H1 (cell line): ENCODE results near the gene PMEPA1. TPM values are rescaled to one million over a fixed set of nuclear protein-coding genes. Genes with fewer than 3 reads are reported as not detected.

Experiments
- CTCF ChIA-PET: fragments of 300-600 bp; sonication (Branson Sonifier 250); formaldehyde crosslinking; loops from one replicate; lab custom pipeline; 2021; ENCODE audit not compliant: partially characterized antibody; lab: Charles Lee
- POLR2A ChIA-PET: fragments of 300-600 bp; sonication (Branson Sonifier 250); formaldehyde crosslinking; loops from one replicate; lab custom pipeline; 2021; ENCODE audit warnings: inconsistent platforms; ENCODE audit not compliant: partially characterized antibody; lab: Charles Lee
- DNase-seq, 2 experiments: peaks; one replicate each; pipeline versions ENCODE4 v3.0.0 to v3.0.0-alpha.2; 2010 to 2022; ENCODE audit warnings: low spot score in 2 of 2, low read depth in 1 of 2, mixed read lengths in 1 of 2
- FAIRE-seq: peaks from 2 replicates; lab custom pipeline; 2011; peaks lifted over from hg19 to GRCh38; lab: Jason Lieb, UNC
- H2AFZ ChIP-seq: 2 replicates; pipeline ENCODE4 v1.8.1; 2012; ENCODE audit warnings: low read length, inconsistent platforms
- H2AK5ac ChIP-seq: 2 replicates; pipeline ENCODE4 v1.6.1; 2013; ENCODE audit warnings: low read depth, low read length
- H2BK120ac ChIP-seq: replicated peaks from 2 replicates; pipeline ENCODE3; 2013; ENCODE audit warnings: low read depth, low read length, inconsistent platforms
- H2BK12ac ChIP-seq: 2 replicates; pipeline ENCODE4 v1.6.1; 2013; ENCODE audit warnings: low read depth, low read length
- H2BK15ac ChIP-seq: 2 replicates; pipeline ENCODE4 v1.6.1; 2013; ENCODE audit warnings: low read length
- H2BK20ac ChIP-seq: 2 replicates; pipeline ENCODE4 v1.6.1; 2013; ENCODE audit warnings: low read length
- H2BK5ac ChIP-seq: 2 replicates; pipeline ENCODE4 v1.6.1; 2013; ENCODE audit warnings: low read depth, low read length
- H3K14ac ChIP-seq: 2 replicates; pipeline ENCODE4 v1.6.1; 2013; ENCODE audit warnings: inconsistent platforms; ENCODE audit not compliant: insufficient read length
- H3K18ac ChIP-seq: 2 replicates; pipeline ENCODE4 v1.6.1; 2013; ENCODE audit warnings: low read length; ENCODE audit errors: extremely low read depth
- H3K23ac ChIP-seq: 2 replicates; pipeline ENCODE4 v1.6.1; 2013; ENCODE audit warnings: inconsistent platforms; ENCODE audit not compliant: insufficient read length
- H3K23me2 ChIP-seq: 2 replicates; pipeline ENCODE4 v1.6.1; 2013; ENCODE audit warnings: low read depth, low read length
- H3K27ac ChIP-seq: 2 replicates; pipeline ENCODE4 v1.6.1; 2011; ENCODE audit warnings: low read depth, low read length, inconsistent platforms
- H3K27me3 ChIP-seq, 4 experiments: replicated peaks in 1 of 4; 1 replicate in 1 of 4; 2 replicates in 3 of 4; pipeline versions ENCODE4 v1.6.1 to v1.8.1; 2011 to 2013; ENCODE audit warnings: low read length in 3 of 4, mild to moderate bottlenecking in 3 of 4, inconsistent platforms in 2 of 4, mixed read lengths in 2 of 4, moderate library complexity in 1 of 4; ENCODE audit not compliant: control insufficient read depth in 3 of 4, insufficient read depth in 3 of 4; ENCODE audit errors: extremely low read depth in 1 of 4
- H3K36me3 ChIP-seq, 4 experiments: 2 replicates each; pipeline versions ENCODE4 v1.6.1 to v1.8.1; 2011 to 2013; ENCODE audit warnings: mild to moderate bottlenecking in 4 of 4, low read length in 3 of 4, moderate library complexity in 2 of 4, control low read depth in 1 of 4, inconsistent platforms in 1 of 4; ENCODE audit not compliant: insufficient read depth in 4 of 4, control insufficient read depth in 2 of 4
- H3K4ac ChIP-seq: replicated peaks from 2 replicates; pipeline ENCODE3; 2013; ENCODE audit warnings: low read length, low read depth, mixed read lengths, inconsistent platforms; ENCODE audit not compliant: insufficient read length
- H3K4me1 ChIP-seq, 4 experiments: replicated peaks in 1 of 4; 1 replicate in 1 of 4; 2 replicates in 3 of 4; pipeline versions ENCODE4 v1.6.1 to v1.8.1; 2011 to 2013; ENCODE audit warnings: low read length in 3 of 4, inconsistent platforms in 2 of 4, mixed read lengths in 1 of 4; ENCODE audit not compliant: insufficient read depth in 4 of 4, control insufficient read depth in 3 of 4
- H3K4me2 ChIP-seq, 2 experiments: 2 replicates each; pipeline versions ENCODE4 v1.6.1 to v1.8.1; 2011 to 2013; ENCODE audit warnings: low read depth in 2 of 2, low read length in 2 of 2, control low read depth in 1 of 2, inconsistent platforms in 1 of 2, mild to moderate bottlenecking in 1 of 2; ENCODE audit not compliant: insufficient read depth in 1 of 2
- H3K4me3 ChIP-seq, 4 experiments: fragments of 200-600, 300-600 bp in 1 of 4; sonication (generic), shearing (Covaris generic), sonication (Bioruptor Twin) in 1 of 4; 2 replicates each; pipeline versions ENCODE4 v1.5.1 to v1.8.1; 2011 to 2016; ENCODE audit warnings: low read length in 4 of 4, low read depth in 3 of 4, control low read depth in 2 of 4, inconsistent platforms in 2 of 4, mild to moderate bottlenecking in 2 of 4, mixed read lengths in 1 of 4, moderate library complexity in 1 of 4; ENCODE audit not compliant: insufficient read depth in 2 of 4; ENCODE audit errors: extremely low read depth in 1 of 4
- H3K56ac ChIP-seq: replicated peaks from 2 replicates; pipeline ENCODE3; 2013; ENCODE audit warnings: low read depth, mild to moderate bottlenecking, mixed read lengths, low read length, inconsistent platforms; ENCODE audit not compliant: insufficient read length
- H3K79me1 ChIP-seq: 2 replicates; pipeline ENCODE4 v1.6.1; 2013; ENCODE audit warnings: low read depth, low read length, control low read depth
- H3K79me2 ChIP-seq, 2 experiments: 2 replicates each; pipeline versions ENCODE4 v1.6.1 to v1.8.1; 2012 to 2013; ENCODE audit warnings: low read length in 2 of 2, mild to moderate bottlenecking in 2 of 2, inconsistent platforms in 1 of 2; ENCODE audit not compliant: insufficient read depth in 2 of 2, control insufficient read depth in 1 of 2
- H3K9ac ChIP-seq, 4 experiments: replicated peaks in 1 of 4; 1 replicate in 1 of 4; 2 replicates in 3 of 4; pipeline versions ENCODE4 v1.6.1 to v1.8.1; 2011 to 2013; ENCODE audit warnings: low read depth in 3 of 4, low read length in 3 of 4, control low read depth in 2 of 4, mild to moderate bottlenecking in 2 of 4, moderate library complexity in 2 of 4, inconsistent platforms in 1 of 4; ENCODE audit errors: extremely low read depth in 1 of 4
- H3K9me3 ChIP-seq, 2 experiments: 2 replicates each; pipeline versions ENCODE4 v1.6.1 to v1.8.1; 2012 to 2013; ENCODE audit warnings: mild to moderate bottlenecking in 2 of 2, moderate library complexity in 2 of 2, control low read depth in 1 of 2, inconsistent platforms in 1 of 2, low read depth in 1 of 2, low read length in 1 of 2, mixed read lengths in 1 of 2; ENCODE audit not compliant: insufficient read depth in 2 of 2
- H4K20me1 ChIP-seq, 2 experiments: replicated peaks in 1 of 2; 2 replicates each; pipeline versions ENCODE3 to v1.8.1; 2011 to 2013; ENCODE audit warnings: inconsistent platforms in 2 of 2, low read length in 2 of 2, mild to moderate bottlenecking in 1 of 2; ENCODE audit not compliant: insufficient read depth in 2 of 2, control insufficient read depth in 1 of 2
- H4K5ac ChIP-seq: 2 replicates; pipeline ENCODE4 v1.6.1; 2013; ENCODE audit warnings: low read length, low read depth, mixed read lengths, inconsistent platforms; ENCODE audit not compliant: insufficient read length
- H4K8ac ChIP-seq: 2 replicates; pipeline ENCODE4 v1.8.0; 2013; ENCODE audit warnings: mild to moderate bottlenecking, moderate library complexity, low read length, inconsistent platforms; ENCODE audit not compliant: insufficient read depth; ENCODE audit errors: extremely low read depth
- H4K91ac ChIP-seq: replicated peaks from 2 replicates; pipeline ENCODE3; 2013; ENCODE audit warnings: low read length, mixed read lengths, inconsistent platforms; ENCODE audit not compliant: insufficient read length
- ATF3 ChIP-seq: IDR thresholded peaks from 2 replicates; pipeline ENCODE4 v1.6.1; 2011; ENCODE audit warnings: low read depth, mild to moderate bottlenecking, low read length; ENCODE audit not compliant: insufficient read depth
- CEBPB ChIP-seq: IDR thresholded peaks from 2 replicates; pipeline ENCODE4 v1.6.1; 2012; ENCODE audit warnings: low read depth, low read length
- GTF2F1 ChIP-seq: IDR thresholded peaks from 2 replicates; pipeline ENCODE4 v1.6.1; 2012; ENCODE audit warnings: low read depth, low read length, improper control_type of control experiment, borderline replicate concordance
- HDAC6 ChIP-seq: IDR thresholded peaks from one replicate; pipeline ENCODE4 v1.7.1; 2012; ENCODE audit warnings: low read depth, mild to moderate bottlenecking, inconsistent platforms, low read length, moderate library complexity
- KDM1A ChIP-seq: fragments of 200-600, 300-600 bp; sonication (generic); IDR thresholded peaks from 2 replicates; pipeline ENCODE4 v1.7.1; 2016; ENCODE audit warnings: mild to moderate bottlenecking, low read length, borderline replicate concordance
- KDM4A ChIP-seq: IDR thresholded peaks from one replicate; pipeline ENCODE4 v1.7.1; 2012; ENCODE audit warnings: low read depth, mild to moderate bottlenecking, moderate library complexity, low read length, inconsistent platforms; ENCODE audit not compliant: severe bottlenecking
- MAFK ChIP-seq: IDR thresholded peaks from 2 replicates; pipeline ENCODE4 v1.6.1; 2012; ENCODE audit warnings: low read depth, mild to moderate bottlenecking, improper control_type of control experiment, low read length
- NANOG ChIP-seq: IDR thresholded peaks from 2 replicates; pipeline ENCODE4 v1.6.1; 2011; ENCODE audit warnings: low read length, low read depth, mild to moderate bottlenecking, inconsistent platforms; ENCODE audit not compliant: insufficient read depth, poor library complexity, severe bottlenecking
- PHF8 ChIP-seq: fragments of 200-600 bp; sonication (generic); conservative IDR thresholded peaks from 2 replicates; pipeline ENCODE4 v1.7.1; 2012; ENCODE audit warnings: low read depth, mild to moderate bottlenecking, inconsistent platforms, low read length, moderate library complexity
- RFX5 ChIP-seq: IDR thresholded peaks from 2 replicates; pipeline ENCODE4 v1.6.1; 2011; ENCODE audit warnings: low read depth, low read length, improper control_type of control experiment, borderline replicate concordance
- RXRA ChIP-seq: IDR thresholded peaks from 2 replicates; pipeline ENCODE4 v1.6.1; 2011; ENCODE audit warnings: low read depth, mild to moderate bottlenecking, low read length, moderate library complexity; ENCODE audit not compliant: insufficient read depth
- SP1 ChIP-seq: IDR thresholded peaks from 2 replicates; pipeline ENCODE4 v1.6.1; 2011; ENCODE audit warnings: low read depth, low read length
- SP2 ChIP-seq: IDR thresholded peaks from 2 replicates; pipeline ENCODE4 v1.6.1; 2012; ENCODE audit warnings: mild to moderate bottlenecking, low read length, inconsistent platforms
- ZNF274 ChIP-seq: IDR thresholded peaks from 2 replicates; pipeline ENCODE4 v1.7.0; 2012; ENCODE audit warnings: low read length, borderline replicate concordance; ENCODE audit errors: extremely low read depth
- WGBS, 2 experiments: shearing (Covaris generic) in 1 of 2; methylation state at CpG; one replicate each; pipeline versions ENCODE4 v1.1.6 to v1.1.7; 2013 to 2015; ENCODE audit warnings: low lambda C conversion rate in 2 of 2, mixed read lengths in 2 of 2, inconsistent platforms in 1 of 2, low coverage in 1 of 2, missing lambda C conversion rate in 1 of 2; ENCODE audit not compliant: insufficient replicate concordance in 2 of 2, insufficient coverage in 1 of 2, insufficient read length in 1 of 2; ENCODE audit errors: extremely low coverage in 1 of 2, missing lambda C conversion rate in 1 of 2; 5-methylcytosine and 5-hydroxymethylcytosine counted together
- polyA plus RNA-seq, 7 experiments: library from polyadenylated mRNA; depleted of rRNA in 3 of 7; stranded (reverse) in 5 of 7; unstranded in 2 of 7; fragments of >200 nt in 5 of 7; fragments of 200-250 nt in 2 of 7; gene quantifications; 1 replicate in 5 of 7; 2 replicates in 1 of 7; 4 replicates in 1 of 7; pipeline versions ENCODE4 v1.2.1 to v1.2.3, GENCODE V29; 2011 to 2013; ENCODE audit warnings: missing spikeins in 2 of 7, mixed read lengths in 2 of 7
- total RNA-seq: library from RNA; stranded (reverse); fragmentation: NEBNext Ultra II Directional; extraction: Animal tissue kit (Norgen Biotek cat#: 25700); gene quantifications from 2 replicates; pipeline ENCODE4 v1.2.1, GENCODE V29; 2021

PMEPA1 gene
- total and polyA plus RNA-seq, 2 of the 8 experiments (the other 6 are each of a cell fraction or from before 2014, with no cell fraction given): 12.7 to 20.5 TPM

GRCh38 chr20:57701651-57702050 is 8.2 kb downstream of the PMEPA1 start:
- Histone ChIP-seq H3K4me2 (no peak overlapping the region), H4K20me1 (peaks cover 45 to 61% of the 10 kb centered on the region in 2 experiments)
- TF ChIP-seq MAFK (no peak), ATF3 (no peak), KDM1A (no peak), HDAC6 (no peak), KDM4A (no peak), RXRA (no peak), PHF8 (no peak), NANOG (no peak), SP2 (no peak), ZNF274 (no peak), RFX5 (no peak), SP1 (no peak), CEBPB (no peak), GTF2F1 (no peak)

More at GRCh38 chr20:57701651-57702050, 8.2 kb downstream of the PMEPA1 start:
- Histone ChIP-seq H4K5ac (no peak overlapping the region), H3K9me3 (no peaks in the 10 kb centered on the region), H2BK20ac (no peak overlapping the region), H3K27ac (no peak overlapping the region), H4K91ac (no peak overlapping the region), H3K4me1 (peaks cover 0 to 12% (median 7%) of the 10 kb centered on the region in 4 experiments; a peak in 3 of 7 replicates), H3K56ac (no peak overlapping the region), H3K79me1 (peaks cover 33% of the 10 kb centered on the region), H3K4ac (no peak overlapping the region), H2BK12ac (no peak overlapping the region), H4K8ac (no peak overlapping the region), H3K9ac (no peak overlapping the region), H3K23ac (no peak overlapping the region), H3K14ac (no peak overlapping the region), H3K79me2 (peaks cover 21 to 98% of the 10 kb centered on the region in 2 experiments), H2BK15ac (no peak overlapping the region), H3K23me2 (no peaks in the 10 kb centered on the region), H2BK5ac (no peak overlapping the region), H3K4me3 (no peak overlapping the region), H2AFZ (no peak overlapping the region), H3K27me3 (no peaks in the 10 kb centered on the region), H3K36me3 (no peaks in the 10 kb centered on the region), H2AK5ac (no peak overlapping the region), H3K18ac (no peak overlapping the region), H2BK120ac (no peak overlapping the region)
- no peak for FAIRE-seq
- DNase-seq: no peak
- POLR2A ChIA-PET: interaction anchor here (0.9 to 1.7 kb wide), 2 partner anchors 8 to 14 kb away, joined by 4 to 5 read pairs; partner anchors contain the start of gene PMEPA1
- CTCF ChIA-PET: interaction anchor here (0.6 to 2.1 kb wide), 6 partner anchors 9 to 386 kb away, joined by 3 to 8 read pairs (median 5); no protein-coding TSS in a partner anchor
- WGBS, 2 experiments: 92% methylated on average over 7 of the region's 7 CpGs; no CpG with 5 or more reads in 1 of the 2 experiments
